Hematopoietic multipotent progenitor cell treated with erythropoietin and hydrocortisone succinate and interleukin-3 and kit ligand, for 8 days (in vitro differentiated cells): Measurements from ENCODE around the gene DMP1.

Experiments used
- DNase-seq: peaks from one replicate; pipeline ENCODE4 v3.0.0-alpha.2; 2015

Gene DMP1

GRCh38 chr4:87649980-87650379 is at the start of gene DMP1:
DMP1 (plus strand) TSS chr4:87650280; CDS start chr4:87656493, 6,213 bp downstream.
- no peak for DNase-seq

GRCh38 chr4:87601361-87601760 is 48.7 kb upstream of the DMP1 start:
- DNase-seq = no peak

DNA sequence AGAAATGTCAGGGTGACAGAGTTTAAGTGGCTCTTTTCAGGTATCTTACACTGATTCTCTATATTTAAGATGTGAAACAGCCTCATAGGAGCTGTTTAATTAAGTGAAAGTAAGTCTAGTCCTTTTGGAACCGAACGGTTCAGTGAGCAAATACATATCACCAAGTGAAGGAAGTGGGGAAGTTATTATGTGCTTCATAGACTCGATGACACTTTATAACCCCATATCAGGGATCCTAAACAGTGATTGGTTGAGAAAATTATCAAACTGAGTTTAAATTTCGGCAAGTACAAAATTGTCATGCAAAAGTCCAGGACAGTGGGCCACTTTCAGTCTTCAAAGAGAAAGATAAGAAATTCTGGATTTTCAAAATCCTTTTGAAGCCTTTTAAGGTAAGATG is 41.9 kb upstream of the DMP1 start, which contains the start of gene DSPP:
Gene DSPP, plus strand, starts transcription at position 301 of the 400 bp plus-strand sequence. CDS start 2,380 bp downstream, outside the sequence.
- DNase-seq = no peak

- no peak for DNase-seq
These were observed 35.7 kb upstream of the DMP1 start for GRCh38 chr4:87614292-87614890.

DNA sequence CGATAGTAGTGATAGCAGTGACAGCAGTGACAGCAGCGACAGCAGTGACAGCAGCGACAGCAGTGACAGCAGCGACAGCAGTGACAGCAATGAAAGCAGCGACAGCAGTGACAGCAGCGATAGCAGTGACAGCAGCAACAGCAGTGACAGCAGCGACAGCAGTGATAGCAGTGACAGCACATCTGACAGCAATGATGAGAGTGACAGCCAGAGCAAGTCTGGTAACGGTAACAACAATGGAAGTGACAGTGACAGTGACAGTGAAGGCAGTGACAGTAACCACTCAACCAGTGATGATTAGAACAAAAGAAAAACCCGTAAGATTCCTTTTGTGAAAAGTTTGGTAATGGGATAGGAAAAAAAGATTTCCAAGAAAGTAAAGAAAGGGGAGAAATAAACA is 33.8 kb upstream of the DMP1 start:
- DNase-seq = no peak

- DNase-seq = no peak
These were observed 30.0 kb upstream of the DMP1 start for GRCh38 chr4:87620086-87620485.

DNA sequence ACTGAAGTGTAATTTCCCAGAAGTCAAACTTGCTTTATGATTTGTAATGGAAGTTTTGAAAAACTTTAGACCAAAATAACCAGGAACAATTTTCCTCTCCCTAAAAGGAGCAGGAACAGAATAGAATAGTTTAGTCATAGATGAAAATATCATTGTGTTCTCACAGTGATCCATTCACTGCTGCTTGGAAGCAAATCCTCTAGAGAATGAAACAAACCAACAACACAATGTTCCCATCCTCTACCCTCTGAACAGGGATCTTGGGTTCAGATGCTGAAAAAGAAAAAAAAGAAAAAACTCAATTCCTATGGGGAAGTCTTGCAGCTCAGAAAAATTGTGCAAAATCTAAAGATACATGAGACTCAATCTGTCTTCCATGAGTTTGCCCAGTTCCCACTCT is 29.6 kb upstream of the DMP1 start:
- DNase-seq = no peak

GRCh38 chr4:87622303-87622702 is 27.8 kb upstream of the DMP1 start:
- DNase-seq = no peak

GRCh38 chr4:87624698-87625097 is 25.4 kb upstream of the DMP1 start:
- DNase-seq = no peak

DNA sequence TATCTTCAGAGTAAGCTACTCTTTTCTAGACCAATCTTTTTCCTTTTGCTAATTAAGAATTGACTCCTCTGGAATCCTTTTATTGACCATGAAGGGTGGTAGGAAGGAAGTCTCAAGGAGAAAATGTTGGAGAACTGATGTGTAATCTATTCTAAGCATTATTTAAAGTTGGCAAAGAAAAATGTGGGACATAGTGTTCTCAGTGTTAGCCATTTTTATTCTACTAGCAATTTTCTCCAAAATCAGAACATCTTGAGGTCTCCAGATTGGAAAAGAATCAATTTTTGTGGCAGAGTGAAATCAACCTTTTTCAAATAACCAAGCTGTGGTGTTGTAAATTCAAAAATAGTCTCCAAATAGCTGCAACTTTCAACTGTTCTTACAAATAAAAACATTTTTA is 18.4 kb upstream of the DMP1 start:
- DNase-seq = no peak

DNA sequence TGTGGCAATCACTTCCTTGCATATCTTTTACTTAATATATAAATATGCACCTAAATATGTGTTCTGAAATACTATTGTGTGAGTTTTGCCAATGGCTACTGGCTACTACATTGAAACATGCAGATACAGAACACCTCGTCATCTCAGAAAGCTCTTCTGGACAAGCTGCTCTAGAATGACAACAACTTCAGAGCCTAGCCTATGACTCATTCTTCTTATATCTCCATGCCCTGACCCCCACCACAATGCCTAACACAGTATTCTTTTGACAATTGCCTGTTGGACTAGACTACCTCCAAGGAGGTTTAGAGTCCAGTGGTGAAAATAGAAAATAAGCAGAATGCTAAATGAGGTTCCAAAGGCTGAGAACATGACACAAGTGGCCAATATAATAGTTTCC is 17.6 kb upstream of the DMP1 start:
- no peak for DNase-seq

- DNase-seq = peak; percentile 5
These were observed 16.8 kb upstream of the DMP1 start for GRCh38 chr4:87633243-87633642.

DNA sequence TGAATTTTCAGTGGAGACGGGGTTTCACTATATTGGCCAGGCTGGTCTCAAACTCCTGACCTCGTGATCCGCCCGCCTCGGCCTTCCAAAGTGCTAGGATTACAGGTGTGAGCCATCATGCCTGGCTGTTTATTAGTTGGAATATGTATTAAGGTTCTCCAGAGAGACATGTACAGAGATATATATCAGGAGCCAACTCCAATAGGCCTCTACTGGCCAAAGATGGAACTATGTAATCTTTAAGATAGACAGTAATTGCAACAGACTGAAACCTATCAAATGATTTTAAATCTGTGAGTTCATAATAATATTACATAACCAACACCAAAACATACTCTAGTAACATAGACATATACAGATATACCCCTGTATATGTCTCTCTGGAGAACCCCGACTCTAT is 5.8 kb upstream of the DMP1 start:
- no peak for DNase-seq

DNA sequence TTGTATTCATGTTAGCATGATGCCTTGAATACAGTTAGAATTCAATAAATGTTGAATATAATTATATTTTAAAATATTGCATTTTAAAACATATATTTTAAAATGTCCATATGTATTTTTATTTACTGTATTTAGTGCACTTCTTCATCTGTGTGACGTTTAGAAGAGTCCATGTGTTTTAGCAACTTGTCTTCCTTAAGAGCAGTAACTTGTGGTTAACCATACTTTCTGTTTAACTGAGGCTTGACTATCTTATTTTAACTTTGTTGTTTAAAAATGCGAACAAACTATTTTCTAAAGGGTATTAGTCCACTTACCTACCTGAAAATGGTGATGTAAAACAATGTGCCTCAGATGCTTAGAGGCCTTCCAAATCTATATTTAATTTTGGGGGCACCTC is 858 bp downstream of the DMP1 start:
- no peak for DNase-seq

DNA sequence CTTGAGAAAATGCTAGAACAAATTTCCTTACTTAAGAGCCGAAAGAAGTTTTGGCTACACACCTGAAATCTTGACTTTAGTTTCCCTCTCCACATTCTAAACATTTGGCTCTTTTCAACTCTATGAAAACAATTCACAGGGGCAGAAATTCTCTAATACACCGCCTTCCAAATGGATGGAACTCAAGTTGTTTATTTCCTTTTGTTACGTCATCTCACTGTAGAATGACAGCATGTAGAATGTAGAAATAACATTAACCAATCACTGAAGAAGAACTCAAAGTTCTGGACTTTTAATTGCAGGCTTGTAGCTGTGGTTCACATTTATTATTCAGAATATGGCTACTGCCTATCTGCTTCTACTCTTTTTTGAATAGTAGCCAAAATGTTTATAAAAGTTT is 1.9 kb downstream of the DMP1 start:
- no peak for DNase-seq

GRCh38 chr4:87654487-87655044 is 4.5 kb downstream of the DMP1 start:
- DNase-seq = no peak

- DNase-seq = no peak
These were observed 7.4 kb downstream of the DMP1 start for GRCh38 chr4:87657525-87657924.

DNA sequence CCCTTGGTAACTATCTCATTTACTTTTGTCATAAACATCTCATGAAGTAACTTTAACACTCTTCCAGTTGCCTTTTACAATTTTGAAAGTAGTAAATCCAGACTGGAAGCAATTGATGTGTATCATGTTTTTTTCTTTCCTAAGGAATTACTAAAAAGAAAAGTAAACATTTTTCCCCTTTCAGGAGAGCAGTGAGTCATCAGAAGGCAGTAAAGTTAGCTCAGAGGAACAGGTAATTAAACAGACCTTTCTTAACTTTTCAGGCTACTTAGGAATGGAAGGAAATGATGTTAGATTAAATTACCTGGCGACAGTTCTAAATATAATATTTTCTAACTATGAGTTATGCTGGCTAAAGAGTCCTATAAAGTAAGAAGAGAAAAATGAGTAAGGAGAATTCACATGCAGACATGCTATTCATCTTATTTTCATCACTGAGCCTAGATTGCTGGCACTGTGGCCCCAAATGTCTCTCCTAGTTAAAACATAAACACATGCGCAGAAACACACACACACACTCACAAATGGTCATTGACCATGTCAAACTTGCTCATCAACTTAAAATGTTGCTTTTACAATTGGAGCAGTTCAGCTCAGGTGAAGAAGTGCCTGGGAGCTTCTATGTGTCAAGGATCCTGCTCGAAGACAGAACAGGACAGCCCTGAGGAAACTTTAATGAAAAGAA is 9.3 kb downstream of the DMP1 start:
- DNase-seq = no peak

GRCh38 chr4:87662871-87663270 is 12.8 kb downstream of the DMP1 start:
- no peak for DNase-seq

GRCh38 chr4:87669373-87669772 is 19.3 kb downstream of the DMP1 start:
- no peak for DNase-seq

GRCh38 chr4:87677731-87678130 is 27.7 kb downstream of the DMP1 start:
- no peak for DNase-seq

DNA sequence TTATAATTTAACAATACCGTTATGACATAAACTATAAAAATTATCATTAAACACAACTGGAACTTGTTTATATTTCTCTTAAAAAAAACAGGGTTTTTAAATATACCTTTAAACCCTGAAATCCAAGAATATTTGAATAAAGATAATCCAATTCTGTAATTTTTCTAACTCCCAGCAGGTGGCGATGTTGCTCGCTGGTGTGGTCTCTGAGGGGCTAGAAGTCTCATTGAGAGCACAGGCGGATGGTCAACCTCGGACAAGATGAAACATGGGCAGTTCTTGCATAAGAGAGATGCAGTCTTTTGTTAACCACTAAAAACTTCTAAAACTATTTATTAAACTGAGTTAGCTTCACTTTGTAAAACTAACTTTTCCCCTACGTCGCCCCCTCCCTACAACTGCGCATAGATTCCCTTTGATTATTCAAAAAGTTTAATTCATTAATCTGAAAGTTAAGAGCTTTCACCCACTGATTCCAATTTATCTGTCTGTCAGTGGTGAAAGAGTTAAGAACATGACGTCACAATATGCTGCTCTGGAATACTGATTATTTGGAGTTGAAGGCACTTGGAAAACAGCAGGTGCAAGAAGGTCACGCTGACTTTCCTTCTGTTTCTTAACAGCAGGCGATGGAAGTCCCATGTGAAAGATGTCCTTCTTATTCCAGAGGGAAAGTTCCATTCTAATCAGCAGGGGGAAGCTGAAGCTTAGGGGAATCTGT is 29.5 kb downstream of the DMP1 start:
- DNase-seq = peak; percentile 49

DNA sequence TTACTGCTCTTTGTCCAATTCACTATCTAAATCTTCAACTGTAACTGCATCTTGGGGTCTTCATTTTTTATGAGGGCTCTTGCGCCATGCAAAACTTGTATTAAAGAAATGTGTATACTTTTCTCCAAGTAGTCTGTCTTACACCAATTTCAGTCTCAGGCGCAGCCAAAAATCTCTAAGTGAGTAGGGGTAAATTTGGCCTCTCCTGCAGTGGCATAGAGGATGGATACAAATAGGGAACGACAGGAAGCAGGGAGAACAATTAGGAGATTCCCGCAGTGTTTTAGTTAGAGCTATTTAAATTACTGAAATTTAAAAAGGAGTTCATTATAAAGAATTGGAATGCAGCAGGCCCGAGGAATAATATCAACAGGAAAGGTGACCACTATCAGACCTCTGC is 30.2 kb downstream of the DMP1 start:
- DNase-seq = no peak

DNA sequence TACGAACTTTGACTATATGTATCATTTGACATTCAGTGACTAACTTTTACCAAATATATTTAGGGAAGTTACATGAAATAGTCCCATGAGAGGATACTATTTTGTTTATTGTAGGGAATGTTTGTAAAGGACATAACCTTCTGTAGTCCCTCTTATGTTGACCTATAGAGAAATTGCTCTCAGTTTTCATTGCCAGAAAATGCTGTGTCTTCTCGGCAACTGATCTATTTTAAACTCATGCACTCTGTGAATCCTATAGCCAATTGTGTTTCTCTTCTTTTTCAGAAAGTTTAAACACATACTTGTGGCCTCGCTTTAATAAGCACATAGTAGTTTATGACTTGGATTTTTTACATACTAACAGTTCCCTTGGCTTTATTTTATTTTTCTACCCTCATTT is 38.2 kb downstream of the DMP1 start:
- no peak for DNase-seq
